ENCODE data around the gene TXNRD2.

TXNRD2 gene

GRCh38 chr22:19854778-19855503 is 86.7 kb downstream of the TXNRD2 start, which contains the start of the genes GNB1L and RTL10:
Gene GNB1L (minus strand): TSS chr22:19854874. CDS start chr22:19821355, 33,519 bp downstream.
Gene RTL10 (minus strand): TSS chr22:19854874. CDS start chr22:19852261, 2,613 bp downstream.
- DNase-seq = peak; percentile 94

- no peak for DNase-seq
These were observed 87.5 kb downstream of the TXNRD2 start for GRCh38 chr22:19853879-19854777.

GRCh38 chr22:19853058-19853878 is 88.3 kb downstream of the TXNRD2 start:
- no peak for DNase-seq

GRCh38 chr22:19852177-19852781 is 89.3 kb downstream of the TXNRD2 start:
- DNase-seq = no peak

- no peak for DNase-seq
These were observed 90.1 kb downstream of the TXNRD2 start for GRCh38 chr22:19851291-19852176.

GRCh38 chr22:19850763-19851109 is 90.9 kb downstream of the TXNRD2 start:
- no peak for DNase-seq

GRCh38 chr22:19849835-19850762 is 91.5 kb downstream of the TXNRD2 start:
- no peak for DNase-seq

- DNase-seq = no peak
These were observed 93.1 kb downstream of the TXNRD2 start for GRCh38 chr22:19848298-19849224.

GRCh38 chr22:19847345-19847632 is 94.3 kb downstream of the TXNRD2 start:
- DNase-seq = no peak

GRCh38 chr22:19846620-19847344 is 94.8 kb downstream of the TXNRD2 start:
- DNase-seq = no peak

- DNase-seq = no peak
These were observed 96.4 kb downstream of the TXNRD2 start for GRCh38 chr22:19845054-19845722.

GRCh38 chr22:19844377-19845053 is 97.1 kb downstream of the TXNRD2 start:
- DNase-seq = no peak

GRCh38 chr22:19843857-19844376 is 97.7 kb downstream of the TXNRD2 start:
- DNase-seq = no peak

- DNase-seq = peak; percentile 34
These were observed 98.3 kb downstream of the TXNRD2 start for GRCh38 chr22:19843107-19843856.

GRCh38 chr22:19842393-19843106 is 99.1 kb downstream of the TXNRD2 start:
- no peak for DNase-seq
